H1 (cell line): ENCODE data around the gene LSM7. TPM values are rescaled to one million over a fixed set of nuclear protein-coding genes. Genes with fewer than 3 reads are reported as not detected.
A peak's percentile ranks its signal among the peaks of the same experiment; 100 is the strongest.

ENCODE experiments used
- CTCF ChIA-PET: fragments of 300-600 bp; sonication (Branson Sonifier 250); formaldehyde crosslinking; loops from one replicate; lab custom pipeline; 2021; ENCODE audit not compliant: partially characterized antibody; lab: Charles Lee
- POLR2A ChIA-PET: fragments of 300-600 bp; sonication (Branson Sonifier 250); formaldehyde crosslinking; loops from one replicate; lab custom pipeline; 2021; ENCODE audit warnings: inconsistent platforms; ENCODE audit not compliant: partially characterized antibody; lab: Charles Lee
- DNase-seq, 2 experiments: peaks; one replicate each; pipeline versions ENCODE4 v3.0.0 to v3.0.0-alpha.2; 2010 to 2022; ENCODE audit warnings: low spot score in 2 of 2, low read depth in 1 of 2, mixed read lengths in 1 of 2
- FAIRE-seq: peaks from 2 replicates; lab custom pipeline; 2011; peaks lifted over from hg19 to GRCh38; lab: Jason Lieb, UNC
- H2AFZ ChIP-seq: 2 replicates; pipeline ENCODE4 v1.8.1; 2012; ENCODE audit warnings: low read length, inconsistent platforms
- H2AK5ac ChIP-seq: 2 replicates; pipeline ENCODE4 v1.6.1; 2013; ENCODE audit warnings: low read depth, low read length
- H2BK120ac ChIP-seq: replicated peaks from 2 replicates; pipeline ENCODE3; 2013; ENCODE audit warnings: low read depth, low read length, inconsistent platforms
- H2BK12ac ChIP-seq: 2 replicates; pipeline ENCODE4 v1.6.1; 2013; ENCODE audit warnings: low read depth, low read length
- H2BK15ac ChIP-seq: 2 replicates; pipeline ENCODE4 v1.6.1; 2013; ENCODE audit warnings: low read length
- H2BK20ac ChIP-seq: 2 replicates; pipeline ENCODE4 v1.6.1; 2013; ENCODE audit warnings: low read length
- H2BK5ac ChIP-seq: 2 replicates; pipeline ENCODE4 v1.6.1; 2013; ENCODE audit warnings: low read depth, low read length
- H3K14ac ChIP-seq: 2 replicates; pipeline ENCODE4 v1.6.1; 2013; ENCODE audit warnings: inconsistent platforms; ENCODE audit not compliant: insufficient read length
- H3K18ac ChIP-seq: 2 replicates; pipeline ENCODE4 v1.6.1; 2013; ENCODE audit warnings: low read length; ENCODE audit errors: extremely low read depth
- H3K23ac ChIP-seq: 2 replicates; pipeline ENCODE4 v1.6.1; 2013; ENCODE audit warnings: inconsistent platforms; ENCODE audit not compliant: insufficient read length
- H3K23me2 ChIP-seq: 2 replicates; pipeline ENCODE4 v1.6.1; 2013; ENCODE audit warnings: low read depth, low read length
- H3K27ac ChIP-seq: 2 replicates; pipeline ENCODE4 v1.6.1; 2011; ENCODE audit warnings: low read depth, low read length, inconsistent platforms
- H3K27me3 ChIP-seq, 4 experiments: replicated peaks in 1 of 4; 1 replicate in 1 of 4; 2 replicates in 3 of 4; pipeline versions ENCODE4 v1.6.1 to v1.8.1; 2011 to 2013; ENCODE audit warnings: low read length in 3 of 4, mild to moderate bottlenecking in 3 of 4, inconsistent platforms in 2 of 4, mixed read lengths in 2 of 4, moderate library complexity in 1 of 4; ENCODE audit not compliant: control insufficient read depth in 3 of 4, insufficient read depth in 3 of 4; ENCODE audit errors: extremely low read depth in 1 of 4
- H3K36me3 ChIP-seq, 4 experiments: 2 replicates each; pipeline versions ENCODE4 v1.6.1 to v1.8.1; 2011 to 2013; ENCODE audit warnings: mild to moderate bottlenecking in 4 of 4, low read length in 3 of 4, moderate library complexity in 2 of 4, control low read depth in 1 of 4, inconsistent platforms in 1 of 4; ENCODE audit not compliant: insufficient read depth in 4 of 4, control insufficient read depth in 2 of 4
- H3K4ac ChIP-seq: replicated peaks from 2 replicates; pipeline ENCODE3; 2013; ENCODE audit warnings: low read length, low read depth, mixed read lengths, inconsistent platforms; ENCODE audit not compliant: insufficient read length
- H3K4me1 ChIP-seq, 4 experiments: replicated peaks in 1 of 4; 1 replicate in 1 of 4; 2 replicates in 3 of 4; pipeline versions ENCODE4 v1.6.1 to v1.8.1; 2011 to 2013; ENCODE audit warnings: low read length in 3 of 4, inconsistent platforms in 2 of 4, mixed read lengths in 1 of 4; ENCODE audit not compliant: insufficient read depth in 4 of 4, control insufficient read depth in 3 of 4
- H3K4me2 ChIP-seq, 2 experiments: 2 replicates each; pipeline versions ENCODE4 v1.6.1 to v1.8.1; 2011 to 2013; ENCODE audit warnings: low read depth in 2 of 2, low read length in 2 of 2, control low read depth in 1 of 2, inconsistent platforms in 1 of 2, mild to moderate bottlenecking in 1 of 2; ENCODE audit not compliant: insufficient read depth in 1 of 2
- H3K4me3 ChIP-seq, 4 experiments: fragments of 200-600, 300-600 bp in 1 of 4; sonication (generic), shearing (Covaris generic), sonication (Bioruptor Twin) in 1 of 4; 2 replicates each; pipeline versions ENCODE4 v1.5.1 to v1.8.1; 2011 to 2016; ENCODE audit warnings: low read length in 4 of 4, low read depth in 3 of 4, control low read depth in 2 of 4, inconsistent platforms in 2 of 4, mild to moderate bottlenecking in 2 of 4, mixed read lengths in 1 of 4, moderate library complexity in 1 of 4; ENCODE audit not compliant: insufficient read depth in 2 of 4; ENCODE audit errors: extremely low read depth in 1 of 4
- H3K56ac ChIP-seq: replicated peaks from 2 replicates; pipeline ENCODE3; 2013; ENCODE audit warnings: low read depth, mild to moderate bottlenecking, mixed read lengths, low read length, inconsistent platforms; ENCODE audit not compliant: insufficient read length
- H3K79me1 ChIP-seq: 2 replicates; pipeline ENCODE4 v1.6.1; 2013; ENCODE audit warnings: low read depth, low read length, control low read depth
- H3K79me2 ChIP-seq, 2 experiments: 2 replicates each; pipeline versions ENCODE4 v1.6.1 to v1.8.1; 2012 to 2013; ENCODE audit warnings: low read length in 2 of 2, mild to moderate bottlenecking in 2 of 2, inconsistent platforms in 1 of 2; ENCODE audit not compliant: insufficient read depth in 2 of 2, control insufficient read depth in 1 of 2
- H3K9ac ChIP-seq, 4 experiments: replicated peaks in 1 of 4; 1 replicate in 1 of 4; 2 replicates in 3 of 4; pipeline versions ENCODE4 v1.6.1 to v1.8.1; 2011 to 2013; ENCODE audit warnings: low read depth in 3 of 4, low read length in 3 of 4, control low read depth in 2 of 4, mild to moderate bottlenecking in 2 of 4, moderate library complexity in 2 of 4, inconsistent platforms in 1 of 4; ENCODE audit errors: extremely low read depth in 1 of 4
- H3K9me3 ChIP-seq, 2 experiments: 2 replicates each; pipeline versions ENCODE4 v1.6.1 to v1.8.1; 2012 to 2013; ENCODE audit warnings: mild to moderate bottlenecking in 2 of 2, moderate library complexity in 2 of 2, control low read depth in 1 of 2, inconsistent platforms in 1 of 2, low read depth in 1 of 2, low read length in 1 of 2, mixed read lengths in 1 of 2; ENCODE audit not compliant: insufficient read depth in 2 of 2
- H4K20me1 ChIP-seq, 2 experiments: replicated peaks in 1 of 2; 2 replicates each; pipeline versions ENCODE3 to v1.8.1; 2011 to 2013; ENCODE audit warnings: inconsistent platforms in 2 of 2, low read length in 2 of 2, mild to moderate bottlenecking in 1 of 2; ENCODE audit not compliant: insufficient read depth in 2 of 2, control insufficient read depth in 1 of 2
- H4K5ac ChIP-seq: 2 replicates; pipeline ENCODE4 v1.6.1; 2013; ENCODE audit warnings: low read length, low read depth, mixed read lengths, inconsistent platforms; ENCODE audit not compliant: insufficient read length
- H4K8ac ChIP-seq: 2 replicates; pipeline ENCODE4 v1.8.0; 2013; ENCODE audit warnings: mild to moderate bottlenecking, moderate library complexity, low read length, inconsistent platforms; ENCODE audit not compliant: insufficient read depth; ENCODE audit errors: extremely low read depth
- H4K91ac ChIP-seq: replicated peaks from 2 replicates; pipeline ENCODE3; 2013; ENCODE audit warnings: low read length, mixed read lengths, inconsistent platforms; ENCODE audit not compliant: insufficient read length
- ATF2 ChIP-seq: IDR thresholded peaks from 2 replicates; pipeline ENCODE4 v1.6.1; 2012; ENCODE audit warnings: low read length, inconsistent platforms
- BCL11A ChIP-seq, 2 experiments: IDR thresholded peaks; one replicate each; pipeline ENCODE4 v1.6.1; 2011; ENCODE audit warnings: low read depth in 2 of 2, low read length in 2 of 2, mild to moderate bottlenecking in 2 of 2
- CBX8 ChIP-seq: fragments of 300-800, 300-1000 bp; sonication (generic); IDR thresholded peaks from 2 replicates; pipeline ENCODE4 v1.7.1; 2016; ENCODE audit warnings: low read depth, low read length, borderline replicate concordance
- CTCF ChIP-seq, 3 experiments: IDR thresholded peaks; 1 replicate in 2 of 3; 2 replicates in 1 of 3; pipeline versions ENCODE4 v1.5.1 to v1.6.1; 2011; ENCODE audit warnings: low read length in 3 of 3, mild to moderate bottlenecking in 3 of 3, inconsistent platforms in 2 of 3, low read depth in 1 of 3, moderate library complexity in 1 of 3; ENCODE audit not compliant: insufficient read depth in 1 of 3; ENCODE audit errors: control extremely low read depth in 1 of 3
- JUN ChIP-seq: IDR thresholded peaks from 2 replicates; pipeline ENCODE4 v1.6.1; 2011; ENCODE audit warnings: low read depth, mild to moderate bottlenecking, improper control_type of control experiment, low read length
- NANOG ChIP-seq: IDR thresholded peaks from 2 replicates; pipeline ENCODE4 v1.6.1; 2011; ENCODE audit warnings: low read length, low read depth, mild to moderate bottlenecking, inconsistent platforms; ENCODE audit not compliant: insufficient read depth, poor library complexity, severe bottlenecking
- RFX5 ChIP-seq: IDR thresholded peaks from 2 replicates; pipeline ENCODE4 v1.6.1; 2011; ENCODE audit warnings: low read depth, low read length, improper control_type of control experiment, borderline replicate concordance
- TAF1 ChIP-seq: IDR thresholded peaks from 2 replicates; pipeline ENCODE4 v1.6.1; 2011; ENCODE audit warnings: mild to moderate bottlenecking, low read depth, low read length
- WGBS, 2 experiments: shearing (Covaris generic) in 1 of 2; methylation state at CpG; one replicate each; pipeline versions ENCODE4 v1.1.6 to v1.1.7; 2013 to 2015; ENCODE audit warnings: low lambda C conversion rate in 2 of 2, mixed read lengths in 2 of 2, inconsistent platforms in 1 of 2, low coverage in 1 of 2, missing lambda C conversion rate in 1 of 2; ENCODE audit not compliant: insufficient replicate concordance in 2 of 2, insufficient coverage in 1 of 2, insufficient read length in 1 of 2; ENCODE audit errors: extremely low coverage in 1 of 2, missing lambda C conversion rate in 1 of 2; 5-methylcytosine and 5-hydroxymethylcytosine counted together
- polyA plus RNA-seq, 7 experiments: library from polyadenylated mRNA; depleted of rRNA in 3 of 7; stranded (reverse) in 5 of 7; unstranded in 2 of 7; fragments of >200 nt in 5 of 7; fragments of 200-250 nt in 2 of 7; gene quantifications; 1 replicate in 5 of 7; 2 replicates in 1 of 7; 4 replicates in 1 of 7; pipeline versions ENCODE4 v1.2.1 to v1.2.3, GENCODE V29; 2011 to 2013; ENCODE audit warnings: missing spikeins in 2 of 7, mixed read lengths in 2 of 7
- total RNA-seq: library from RNA; stranded (reverse); fragmentation: NEBNext Ultra II Directional; extraction: Animal tissue kit (Norgen Biotek cat#: 25700); gene quantifications from 2 replicates; pipeline ENCODE4 v1.2.1, GENCODE V29; 2021

The LSM7 gene
- total and polyA plus RNA-seq, 2 of the 8 experiments (the other 6 are each of a cell fraction or from before 2014, with no cell fraction given) = 228 to 1,335 TPM

- Histone ChIP-seq H4K5ac (no peak overlapping the region), H3K4me2 (no peak overlapping the region), H4K91ac (no peak overlapping the region), H2AK5ac (no peak overlapping the region), H3K14ac (no peak overlapping the region), H2BK15ac (no peak overlapping the region), H3K9ac (no peak overlapping the region), H3K79me1 (peaks cover 28% of the 10 kb centered on the region), H3K23ac (no peak overlapping the region), H2BK120ac (no peak overlapping the region), H3K27ac (no peak overlapping the region), H3K23me2 (peaks cover 3% of the 10 kb centered on the region; the same call in 1 of the 2 replicates), H2BK5ac (no peak overlapping the region), H3K4me3 (no peak overlapping the region), H4K20me1 (peaks cover 10 to 31% of the 10 kb centered on the region in 2 experiments), H3K18ac (no peak overlapping the region), H4K8ac (peak overlapping the region; percentile 51; the same call in 1 of the 2 replicates), H3K36me3 (peaks cover 2 to 23% (median 6%) of the 10 kb centered on the region in 4 experiments; a peak in 3 of 8 replicates), H2BK20ac (no peak overlapping the region), H2AFZ (no peak overlapping the region), H3K27me3 (no peaks in the 10 kb centered on the region), H3K4me1 (peaks cover 0 to 8% (median 2%) of the 10 kb centered on the region in 4 experiments; a peak in 4 of 7 replicates), H3K79me2 (peaks cover 9 to 32% of the 10 kb centered on the region in 2 experiments), H3K4ac (no peak overlapping the region), H2BK12ac (no peak overlapping the region), H3K56ac (no peak overlapping the region), H3K9me3 (peaks cover 0 to 5% of the 10 kb centered on the region in 2 experiments; a peak in 1 of 4 replicates)
- DNase-seq = no peak
- no peak for FAIRE-seq
- ChIA-PET CTCF (interaction anchor here (1.0 to 1.6 kb wide), 5 partner anchors 10 to 153 kb away, joined by 3 to 6 read pairs (median 3); partner anchors contain the start of genes LSM7 and SPPL2B), POLR2A (interaction anchor here (1.1 to 3.1 kb wide), 7 partner anchors 11 to 102 kb away, joined by 3 to 11 read pairs (median 4); partner anchors contain the start of genes LSM7, PLEKHJ1 and SPPL2B)
- WGBS, 2 experiments = 92% methylated on average over 21 of the region's 21 CpGs; no CpG with 5 or more reads in 1 of the 2 experiments
- no peak for TF ChIP-seq BCL11A (IDR thresholded peaks at IDR 0.05; ENCODE audit: low read depth in 2 of 2, low read length in 2 of 2)
- no peak for TF ChIP-seq CBX8
- no peak for TF ChIP-seq RFX5
- no peak for TF ChIP-seq NANOG
- TF ChIP-seq CTCF (IDR thresholded peaks at IDR 0.05; ENCODE audit: control extremely low read depth in 1 of 3, insufficient read depth in 1 of 3, low read depth in 1 of 3, low read length in 3 of 3) = no peak
- TF ChIP-seq ATF2 = no peak
- no peak for TF ChIP-seq JUN
- TF ChIP-seq TAF1 = no peak
Measured at GRCh38 chr19:2338055-2338615, 9.7 kb upstream of the LSM7 start.
